CD4-positive, alpha-beta T cell (primary cell): Measurements from ENCODE around the gene CERK. TPM values are rescaled to one million over a fixed set of nuclear protein-coding genes. Genes with fewer than 3 reads are reported as not detected.
A peak's percentile ranks its signal among the peaks of the same experiment; 100 is the strongest.

Experiments used
- ATAC-seq: fragments of 200-7000 bp; cut with Tn5 transposase; one replicate; pipeline ENCODE4 v1.10.0; 2022; ENCODE audit warnings: mild to moderate bottlenecking; ENCODE audit not compliant: poor library complexity
- CTCF ChIA-PET: fragments of 350-600 bp; sonication (Branson Sonifier 250); formaldehyde crosslinking; loops from one replicate; lab custom pipeline; 2021; ENCODE audit warnings: antibody characterized with exemption, inconsistent platforms; lab: Charles Lee
- POLR2A ChIA-PET: fragments of 350-600 bp; sonication (Branson Sonifier 250); formaldehyde crosslinking; loops from one replicate; lab custom pipeline; 2021; ENCODE audit warnings: antibody characterized with exemption, inconsistent platforms; lab: Charles Lee
- DNase-seq, 14 experiments: peaks; one replicate each; pipeline ENCODE4 v3.0.0-alpha.2; 2013 to 2020; ENCODE audit warnings: mixed read lengths in 2 of 14
- H3K27ac ChIP-seq, 2 donors: one replicate each; pipeline versions ENCODE4 v1.5.1 to v1.7.0; 2013; ENCODE audit warnings: low read length in 2 of 2, low read depth in 1 of 2, mild to moderate bottlenecking in 1 of 2
- H3K27me3 ChIP-seq, 2 experiments: 1 replicate in 1 of 2; 2 replicates in 1 of 2; pipeline versions ENCODE4 v1.6.1 to v1.7.0; 2013; ENCODE audit warnings: low read length in 2 of 2, control low read depth in 1 of 2, mild to moderate bottlenecking in 1 of 2, moderate library complexity in 1 of 2; ENCODE audit not compliant: insufficient read depth in 2 of 2, control insufficient read depth in 1 of 2
- H3K36me3 ChIP-seq: one replicate; pipeline ENCODE4 v1.6.1; 2013; ENCODE audit warnings: low read length, control low read depth; ENCODE audit not compliant: insufficient read depth
- H3K4me1 ChIP-seq: one replicate; pipeline ENCODE4 v1.6.1; 2013; ENCODE audit warnings: low read length, control low read depth; ENCODE audit not compliant: insufficient read depth
- H3K4me3 ChIP-seq: one replicate; pipeline ENCODE4 v1.5.1; 2013; ENCODE audit warnings: mild to moderate bottlenecking, low read length, moderate library complexity
- H3K9me3 ChIP-seq, 2 experiments: 1 replicate in 1 of 2; 2 replicates in 1 of 2; pipeline versions ENCODE4 v1.6.1 to v1.7.0; 2013; ENCODE audit warnings: low read length in 2 of 2, mild to moderate bottlenecking in 2 of 2, control low read depth in 1 of 2, moderate library complexity in 1 of 2; ENCODE audit not compliant: control insufficient read depth in 1 of 2, insufficient read depth in 1 of 2
- H3K27ac Mint-ChIP-seq: one replicate; pipeline ENCODE4 v1.8.0; 2020; ENCODE audit warnings: mixed read lengths
- H3K27me3 Mint-ChIP-seq: one replicate; pipeline ENCODE4 v1.8.0; 2021; ENCODE audit warnings: mixed read lengths
- H3K36me3 Mint-ChIP-seq: one replicate; pipeline ENCODE4 v1.8.0; 2021; ENCODE audit warnings: low read depth, mixed read lengths
- H3K4me1 Mint-ChIP-seq: one replicate; pipeline ENCODE4 v1.8.0; 2021; ENCODE audit warnings: low read depth, mixed read lengths
- H3K4me3 Mint-ChIP-seq: one replicate; pipeline ENCODE4 v1.8.0; 2020; ENCODE audit warnings: mild to moderate bottlenecking, mixed read lengths
- H3K9me3 Mint-ChIP-seq: one replicate; pipeline ENCODE4 v1.8.0; 2020; ENCODE audit warnings: mixed read lengths
- intact Hi-C, 2 experiments: fragments of 100-400 bp; cut with DNase I in 1 of 2; cut with micrococcal nuclease in 1 of 2; formaldehyde crosslinking; loops; one replicate each; pipeline versions ENCODE4 v1.15.1 to v1.9.0; 2023 to 2025; cut with DNase I, micrococcal nuclease
- total RNA-seq, 174 experiments: library from RNA in 2 of 174; stranded (reverse) in 2 of 174; gene quantifications; one replicate each; pipeline ENCODE4 v1.2.3 and lab custom pipeline; 2021 to 2026
- TF ChIP-seq, protein P1 (sequence below): fragments of 200-600 bp; IDR thresholded peaks from one replicate; pipeline ENCODE4 v1.8.0; 2022; ENCODE audit warnings: antibody characterized with exemption, mild to moderate bottlenecking

The CERK gene
- total RNA-seq, 2 experiments from 2014 or later = 84.6 to 88.5 TPM

DNA sequence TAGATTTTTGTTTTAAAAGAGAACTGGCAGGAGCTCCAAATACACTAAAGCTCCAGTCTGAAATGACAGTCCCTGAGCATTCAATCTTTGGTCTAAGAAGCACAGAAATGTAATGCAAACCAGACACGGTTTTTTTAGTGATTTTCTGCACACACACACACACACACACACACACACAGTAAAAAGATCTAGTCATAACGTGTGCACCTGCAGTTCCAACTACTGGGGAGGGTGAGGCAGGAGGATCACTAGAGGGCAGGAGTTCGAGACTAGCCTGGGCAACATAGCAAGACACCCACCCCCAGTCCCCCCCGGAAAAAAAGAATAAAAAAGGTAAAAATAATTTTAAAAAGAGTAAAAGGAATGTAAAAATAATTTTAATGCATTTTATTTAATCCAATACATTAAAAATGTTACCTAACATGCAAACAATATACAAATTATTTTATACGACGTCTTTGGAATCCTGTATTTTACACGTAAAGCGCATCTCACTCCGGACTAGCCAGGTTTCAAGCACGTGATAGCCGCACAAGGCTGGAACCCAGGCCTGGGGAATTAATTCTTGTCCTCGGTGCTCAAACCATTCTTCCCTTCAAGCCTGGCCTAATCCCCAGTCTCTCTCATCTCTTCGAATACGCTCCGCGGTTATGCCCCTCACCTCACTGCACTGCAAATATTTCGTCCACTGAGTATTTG, 23.6 kb upstream of the CERK start:
- H3K4me3 Mint-ChIP-seq = peak overlapping the region; percentile 99
- peak; percentile 8 for ATAC-seq
- CTCF ChIA-PET = interaction anchor here (1.0 to 11.7 kb wide), 8 partner anchors 22 to 41 kb away, joined by 3 to 130 read pairs (median 8); no protein-coding TSS in a partner anchor
- no peaks in the 10 kb centered on the region for H3K27me3 Mint-ChIP-seq
- H3K27ac ChIP-seq = peak overlapping the region; percentile 92
- peak overlapping the region; percentile 100 for H3K27ac Mint-ChIP-seq
- H3K4me1 Mint-ChIP-seq = peaks cover 57% of the 10 kb centered on the region
- POLR2A ChIA-PET = interaction anchor here (1.1 to 6.1 kb wide), 13 partner anchors 9 to 726 kb away, joined by 4 to 78 read pairs (median 9); partner anchors contain the start of gene CERK
- no peaks in the 10 kb centered on the region for H3K27me3 ChIP-seq
- peaks cover 52% of the 10 kb centered on the region for H3K4me1 ChIP-seq
- H3K9me3 ChIP-seq = no peaks in the 10 kb centered on the region
- peaks cover under 1% of the 10 kb centered on the region for H3K9me3 Mint-ChIP-seq
- peak in 1 of 14 experiments; percentile 30 for DNase-seq
- peak overlapping the region; percentile 77 for H3K4me3 ChIP-seq
- intact Hi-C loops = loop anchor here (1.0 to 2.0 kb wide), 6 partner anchors 13 to 87 kb away; partner anchors contain the start of gene CERK (in 1 of the 2)
- TF ChIP-seq, protein P1, sequence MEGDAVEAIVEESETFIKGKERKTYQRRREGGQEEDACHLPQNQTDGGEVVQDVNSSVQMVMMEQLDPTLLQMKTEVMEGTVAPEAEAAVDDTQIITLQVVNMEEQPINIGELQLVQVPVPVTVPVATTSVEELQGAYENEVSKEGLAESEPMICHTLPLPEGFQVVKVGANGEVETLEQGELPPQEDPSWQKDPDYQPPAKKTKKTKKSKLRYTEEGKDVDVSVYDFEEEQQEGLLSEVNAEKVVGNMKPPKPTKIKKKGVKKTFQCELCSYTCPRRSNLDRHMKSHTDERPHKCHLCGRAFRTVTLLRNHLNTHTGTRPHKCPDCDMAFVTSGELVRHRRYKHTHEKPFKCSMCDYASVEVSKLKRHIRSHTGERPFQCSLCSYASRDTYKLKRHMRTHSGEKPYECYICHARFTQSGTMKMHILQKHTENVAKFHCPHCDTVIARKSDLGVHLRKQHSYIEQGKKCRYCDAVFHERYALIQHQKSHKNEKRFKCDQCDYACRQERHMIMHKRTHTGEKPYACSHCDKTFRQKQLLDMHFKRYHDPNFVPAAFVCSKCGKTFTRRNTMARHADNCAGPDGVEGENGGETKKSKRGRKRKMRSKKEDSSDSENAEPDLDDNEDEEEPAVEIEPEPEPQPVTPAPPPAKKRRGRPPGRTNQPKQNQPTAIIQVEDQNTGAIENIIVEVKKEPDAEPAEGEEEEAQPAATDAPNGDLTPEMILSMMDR = no peak
- peaks cover 9% of the 10 kb centered on the region for H3K36me3 ChIP-seq
- peaks cover 32% of the 10 kb centered on the region for H3K36me3 Mint-ChIP-seq

DNA sequence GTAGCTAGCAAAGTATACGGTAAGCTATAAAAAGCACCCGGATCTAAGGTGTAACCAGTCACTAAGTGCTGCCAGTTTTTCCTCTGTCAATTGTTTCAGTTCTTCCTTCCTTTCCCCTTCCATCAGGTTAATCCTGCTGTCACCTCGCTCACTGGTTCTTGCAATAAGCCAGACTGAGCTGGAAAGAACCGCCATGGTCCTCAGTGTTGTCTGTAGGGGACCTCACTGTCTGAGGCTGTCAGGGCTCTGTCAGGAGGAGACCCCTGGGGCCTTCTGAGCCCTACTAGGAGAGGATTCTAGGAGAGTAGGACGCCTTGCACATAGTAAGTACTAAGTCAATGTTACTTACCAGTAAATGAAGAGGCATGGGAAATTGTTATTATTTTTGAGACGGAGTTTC, 23.0 kb upstream of the CERK start:
- no peaks in the 10 kb centered on the region for H3K27me3 ChIP-seq
- ChIA-PET CTCF (interaction anchor here (1.0 to 11.7 kb wide), 4 partner anchors 22 to 41 kb away, joined by 3 to 130 read pairs (median 4); no protein-coding TSS in a partner anchor), POLR2A (interaction anchor here (3.0 to 6.1 kb wide), 4 partner anchors 12 to 26 kb away, joined by 27 to 78 read pairs (median 51); partner anchors contain the start of gene CERK)
- H3K9me3 ChIP-seq = peaks cover 3 to 6% of the 10 kb centered on the region in 2 experiments
- peaks cover 9% of the 10 kb centered on the region for H3K36me3 ChIP-seq
- Mint-ChIP-seq H3K4me3 (peak overlapping the region; percentile 85), H3K27me3 (no peaks in the 10 kb centered on the region), H3K27ac (peak overlapping the region; percentile 100), H3K9me3 (peaks cover 5% of the 10 kb centered on the region), H3K36me3 (peaks cover 29% of the 10 kb centered on the region), H3K4me1 (peaks cover 59% of the 10 kb centered on the region)
- intact Hi-C loops = no loop called here
- DNase-seq = no peak
- H3K4me3 ChIP-seq = no peak overlapping the region
- no peak for ATAC-seq
- TF ChIP-seq, protein P1 = no peak
- H3K27ac ChIP-seq = peak overlapping the region in 1 of 2 donors; percentile 10
- H3K4me1 ChIP-seq = peaks cover 48% of the 10 kb centered on the region

DNA sequence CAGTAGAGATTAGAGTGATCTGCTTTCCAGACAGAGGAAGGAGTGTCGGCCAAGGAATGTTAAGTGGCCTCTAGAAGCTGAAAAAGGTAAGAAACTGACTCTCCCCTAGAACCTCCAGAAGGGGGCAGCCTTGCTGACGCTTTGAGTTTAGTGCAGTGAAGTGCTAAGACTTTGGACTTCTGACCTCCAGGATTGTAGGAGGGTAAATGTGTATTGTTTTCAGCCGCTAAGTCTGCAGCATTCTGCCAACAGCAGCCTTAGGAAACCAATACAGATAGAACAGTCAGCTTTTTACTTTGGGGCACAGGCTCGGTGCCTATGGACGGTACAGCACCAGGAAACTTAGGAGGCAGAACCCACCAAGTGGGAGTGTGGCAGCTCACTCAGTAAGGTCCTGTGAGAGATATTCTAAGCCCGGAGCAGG, 20.8 kb upstream of the CERK start:
- H3K4me3 ChIP-seq = no peak overlapping the region
- DNase-seq (peak in 9 of 14 experiments; percentile 32 to 78 (median 55)), ATAC-seq (no peak)
- H3K4me1 ChIP-seq = peaks cover 44% of the 10 kb centered on the region
- CTCF ChIA-PET = interaction anchor here (0.7 to 11.7 kb wide), 19 partner anchors 10 to 195 kb away, joined by 3 to 130 read pairs (median 5); no protein-coding TSS in a partner anchor
- H3K27ac ChIP-seq = no peak overlapping the region
- Mint-ChIP-seq H3K27ac (peak overlapping the region; percentile 53), H3K4me3 (peak overlapping the region; percentile 62), H3K27me3 (no peaks in the 10 kb centered on the region), H3K36me3 (peaks cover 19% of the 10 kb centered on the region), H3K4me1 (peaks cover 51% of the 10 kb centered on the region), H3K9me3 (peaks cover 5% of the 10 kb centered on the region)
- intact Hi-C loops = loop anchor here in 1 of 2 experiments (1.0 kb wide), 1 partner anchor 44 kb away; no protein-coding TSS in a partner anchor
- no peaks in the 10 kb centered on the region for H3K27me3 ChIP-seq
- POLR2A ChIA-PET = interaction anchor here (0.8 to 6.1 kb wide), 4 partner anchors 9 to 44 kb away, joined by 3 to 78 read pairs (median 10); partner anchors contain the start of gene CERK
- TF ChIP-seq, protein P1 = peak; percentile 72
- peaks cover 10% of the 10 kb centered on the region in 2 experiments for H3K9me3 ChIP-seq
- H3K36me3 ChIP-seq = no peaks in the 10 kb centered on the region
